ENCODE data around the gene SNX13.

Gene SNX13

DNA sequence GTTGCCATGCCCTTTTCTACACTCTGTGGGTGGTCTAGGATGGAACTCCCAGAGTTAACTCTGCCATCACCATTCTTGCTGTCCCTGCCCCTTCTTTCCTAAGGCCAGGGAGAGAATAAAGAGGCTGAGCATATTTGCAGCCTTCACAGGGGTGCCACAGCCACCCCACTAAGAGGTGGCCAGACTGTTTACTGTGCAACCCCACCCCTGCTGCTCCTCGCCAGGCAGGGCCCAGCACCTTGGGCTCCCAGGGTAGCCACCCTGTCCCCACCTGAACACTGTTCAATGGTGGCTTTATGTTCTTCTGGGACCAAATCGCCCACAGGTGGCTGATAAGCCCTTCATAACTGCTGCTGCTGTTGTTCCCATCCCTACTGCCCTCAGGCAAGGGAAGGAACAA lies 198.9 kb downstream of the SNX13 start:
- no peak overlapping the region for H3K4me3 ChIP-seq (ENCODE audit: low read depth, low read length)
- TF ChIP-seq, protein P1, sequence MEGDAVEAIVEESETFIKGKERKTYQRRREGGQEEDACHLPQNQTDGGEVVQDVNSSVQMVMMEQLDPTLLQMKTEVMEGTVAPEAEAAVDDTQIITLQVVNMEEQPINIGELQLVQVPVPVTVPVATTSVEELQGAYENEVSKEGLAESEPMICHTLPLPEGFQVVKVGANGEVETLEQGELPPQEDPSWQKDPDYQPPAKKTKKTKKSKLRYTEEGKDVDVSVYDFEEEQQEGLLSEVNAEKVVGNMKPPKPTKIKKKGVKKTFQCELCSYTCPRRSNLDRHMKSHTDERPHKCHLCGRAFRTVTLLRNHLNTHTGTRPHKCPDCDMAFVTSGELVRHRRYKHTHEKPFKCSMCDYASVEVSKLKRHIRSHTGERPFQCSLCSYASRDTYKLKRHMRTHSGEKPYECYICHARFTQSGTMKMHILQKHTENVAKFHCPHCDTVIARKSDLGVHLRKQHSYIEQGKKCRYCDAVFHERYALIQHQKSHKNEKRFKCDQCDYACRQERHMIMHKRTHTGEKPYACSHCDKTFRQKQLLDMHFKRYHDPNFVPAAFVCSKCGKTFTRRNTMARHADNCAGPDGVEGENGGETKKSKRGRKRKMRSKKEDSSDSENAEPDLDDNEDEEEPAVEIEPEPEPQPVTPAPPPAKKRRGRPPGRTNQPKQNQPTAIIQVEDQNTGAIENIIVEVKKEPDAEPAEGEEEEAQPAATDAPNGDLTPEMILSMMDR (IDR thresholded peaks at IDR 0.05; ENCODE audit: low read depth, low read length, missing control alignments), result no peak
- DNase-seq (ENCODE audit: low read depth), result no peak

Data from GM12864 (cell line).